Embryonic facial prominence (tissue), 1 donor: Measurements from ENCODE around the gene RBL2.

ENCODE experiments used
- DNase-seq: peaks from one replicate; pipeline ENCODE4 v3.0.0-alpha.2; 2016; ENCODE audit errors: extremely low spot score

RBL2 gene

DNA sequence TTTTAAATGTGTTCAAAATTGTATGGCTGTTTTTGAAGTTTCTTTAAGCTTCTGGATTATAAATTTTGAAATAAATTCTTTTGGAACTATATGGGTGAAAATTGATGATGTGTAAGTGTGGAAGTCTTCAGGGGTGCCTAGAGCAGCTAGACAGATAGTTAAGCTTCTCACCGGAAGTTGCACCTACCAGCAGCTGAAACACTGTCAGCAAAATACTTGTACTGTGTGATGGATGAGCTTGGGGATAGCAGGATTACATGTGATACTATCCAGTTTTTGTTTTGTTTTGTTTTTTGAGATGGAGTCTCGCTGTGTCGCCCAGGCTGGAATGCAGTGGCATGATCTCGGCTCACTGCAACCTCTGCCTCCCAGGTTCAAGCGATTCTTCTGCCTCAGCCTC is 19.7 kb downstream of the RBL2 start:
- DNase-seq = no peak

GRCh38 chr16:53456625-53457024 is 22.4 kb downstream of the RBL2 start:
- no peak for DNase-seq

- no peak for DNase-seq
Measured at GRCh38 chr16:53457670-53458069, 23.4 kb downstream of the RBL2 start.

DNA sequence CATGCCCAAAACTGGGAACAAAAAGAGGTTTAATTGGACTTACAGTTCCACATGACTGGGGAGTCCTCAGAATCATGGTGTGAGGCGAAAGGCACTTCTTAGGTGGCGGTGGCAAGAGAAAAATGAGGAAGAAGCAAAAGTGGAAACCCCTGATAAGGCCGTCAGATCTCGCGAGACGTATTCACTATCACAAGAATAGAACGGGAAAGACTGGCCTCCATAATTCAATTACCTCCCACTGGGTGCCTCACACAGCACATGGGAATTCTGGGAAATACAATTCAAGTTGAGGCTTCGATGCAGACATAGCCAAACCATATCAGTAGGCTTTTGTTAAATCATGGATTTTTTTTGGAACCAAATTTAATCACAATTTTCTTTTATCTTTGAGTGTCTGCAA is 24.4 kb downstream of the RBL2 start:
- no peak for DNase-seq

DNA sequence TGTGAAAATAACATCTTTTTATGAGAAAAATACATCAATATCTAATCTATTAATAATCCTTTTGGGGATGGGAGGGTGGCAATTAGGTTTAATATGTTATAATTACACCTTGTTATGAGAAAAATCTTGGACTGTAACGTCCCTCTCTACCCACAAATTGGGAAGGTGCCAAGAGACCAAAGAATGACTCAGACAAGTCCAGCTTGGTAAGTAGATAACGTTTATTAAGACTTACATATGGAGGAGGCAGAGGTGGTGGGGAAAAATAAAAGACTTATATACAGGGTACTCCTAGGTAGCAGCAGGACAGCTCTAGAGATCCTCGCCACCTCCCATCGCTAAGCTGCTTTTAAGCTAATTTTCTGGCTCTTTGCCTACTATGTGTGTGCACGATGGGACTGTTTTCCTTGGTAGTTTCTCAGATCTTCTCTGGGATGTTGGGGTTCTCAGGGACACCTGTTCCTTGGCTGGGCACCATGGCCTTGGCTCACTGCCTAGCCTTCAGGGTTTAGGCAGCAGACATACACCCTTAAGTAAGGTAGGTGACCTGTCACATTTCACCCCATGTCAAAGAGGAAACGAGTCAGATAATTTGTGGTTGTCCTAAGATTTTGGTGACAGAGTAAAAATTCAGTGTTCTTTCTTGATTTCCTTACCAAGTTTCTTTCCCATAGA is 31.5 kb downstream of the RBL2 start:
- DNase-seq = no peak

- DNase-seq = no peak
Measured at GRCh38 chr16:53476867-53477266, 42.6 kb downstream of the RBL2 start.

- DNase-seq = no peak
Measured at GRCh38 chr16:53478965-53479364, 44.7 kb downstream of the RBL2 start.

DNA sequence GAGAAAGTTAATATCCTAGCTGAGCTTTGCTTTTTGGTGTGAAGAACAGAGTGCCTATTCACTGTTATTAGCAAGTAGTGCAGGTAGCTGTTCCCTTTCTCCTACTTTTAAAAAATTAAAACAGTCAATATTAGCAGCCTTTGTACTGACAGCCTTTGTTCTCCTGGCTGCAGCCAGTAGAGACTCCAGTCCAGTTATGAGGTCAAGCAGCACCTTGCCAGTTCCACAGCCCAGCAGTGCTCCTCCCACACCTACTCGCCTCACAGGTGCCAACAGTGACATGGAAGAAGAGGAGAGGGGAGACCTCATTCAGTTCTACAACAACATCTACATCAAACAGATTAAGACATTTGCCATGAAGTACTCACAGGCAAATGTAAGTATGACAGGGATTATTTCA is 46.1 kb downstream of the RBL2 start:
- no peak for DNase-seq

DNA sequence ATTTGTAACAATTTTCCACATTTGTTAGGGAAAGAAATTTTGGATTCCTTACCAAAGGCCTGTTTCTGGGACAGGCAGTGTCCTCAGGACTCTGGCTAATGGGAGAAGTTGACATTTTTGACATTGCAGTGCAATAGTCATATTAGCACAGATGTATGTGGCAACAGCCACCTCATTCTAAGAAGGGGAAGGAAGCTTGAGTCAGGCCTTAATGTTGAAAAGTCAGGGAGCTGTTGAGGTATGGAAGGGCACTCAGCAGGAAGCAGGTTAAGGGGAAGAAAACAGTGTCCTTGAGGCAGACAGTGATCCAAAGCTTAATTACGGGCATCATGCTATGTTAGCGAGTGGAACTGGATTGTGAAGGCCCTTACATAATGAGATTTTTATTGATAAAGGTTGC is 47.9 kb downstream of the RBL2 start:
- DNase-seq = no peak

- no peak for DNase-seq
Measured at GRCh38 chr16:53484542-53484941, 50.3 kb downstream of the RBL2 start.

DNA sequence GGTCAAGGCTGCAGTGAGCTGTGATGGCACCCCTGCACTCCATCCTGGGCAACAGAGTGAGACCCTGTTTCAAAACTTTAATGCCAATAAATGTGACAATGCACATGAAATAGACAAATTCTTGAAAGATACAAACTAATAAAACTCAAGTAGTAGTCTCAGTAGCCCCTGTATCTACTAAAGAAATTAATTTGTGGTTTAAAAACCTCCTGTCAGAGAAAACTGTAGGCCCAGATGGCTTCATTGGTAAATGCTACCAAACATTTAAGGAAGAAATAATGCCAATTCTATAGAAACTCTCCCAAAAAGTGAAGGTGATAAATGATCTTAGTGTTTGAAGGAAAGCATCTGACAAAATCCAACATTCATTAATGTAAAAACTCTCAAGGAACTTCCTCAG is 52.0 kb downstream of the RBL2 start:
- no peak for DNase-seq

- no peak for DNase-seq
Measured at GRCh38 chr16:53489755-53490154, 55.5 kb downstream of the RBL2 start.

- DNase-seq = no peak
Measured at GRCh38 chr16:53492503-53492902, 58.2 kb downstream of the RBL2 start.

- no peak for DNase-seq
Measured at GRCh38 chr16:53494636-53495035, 60.4 kb downstream of the RBL2 start.

DNA sequence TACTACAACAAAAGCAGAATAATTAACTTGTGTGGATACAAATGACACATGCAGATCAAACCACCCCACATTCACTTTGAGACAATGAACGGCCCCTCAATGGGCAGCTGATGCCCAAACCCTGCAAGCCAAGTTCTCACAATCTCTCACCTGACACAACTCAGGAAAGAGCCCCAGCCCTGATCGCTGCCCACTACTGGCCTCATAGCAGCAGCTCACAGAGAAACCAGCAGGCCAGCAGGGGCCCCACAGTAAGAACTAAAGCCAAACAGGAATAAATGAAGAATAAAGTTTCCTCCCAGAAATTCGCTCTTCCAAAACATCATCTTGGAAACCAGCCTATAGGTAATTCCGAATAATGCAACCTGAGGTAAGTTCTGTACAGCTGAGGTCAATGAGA is 61.1 kb downstream of the RBL2 start:
- DNase-seq = no peak

DNA sequence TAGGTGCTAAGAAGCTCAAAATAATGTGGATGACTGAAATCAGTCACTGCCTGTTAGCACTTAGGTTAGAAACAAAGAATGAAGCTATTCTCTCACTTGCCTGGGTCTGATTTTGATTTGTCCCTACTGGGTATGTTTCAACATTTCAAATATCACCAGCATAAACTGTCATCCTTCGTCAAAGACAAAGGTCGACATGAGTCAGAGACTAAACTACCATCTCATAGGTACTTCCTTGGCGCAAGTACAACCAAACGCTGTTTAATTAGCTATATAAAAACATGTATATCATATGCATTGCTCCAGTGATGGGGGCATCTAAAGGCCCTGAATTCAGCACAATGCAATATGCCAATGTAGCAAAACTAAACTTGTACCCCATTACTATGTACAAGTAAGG is 64.7 kb downstream of the RBL2 start:
- DNase-seq = no peak

DNA sequence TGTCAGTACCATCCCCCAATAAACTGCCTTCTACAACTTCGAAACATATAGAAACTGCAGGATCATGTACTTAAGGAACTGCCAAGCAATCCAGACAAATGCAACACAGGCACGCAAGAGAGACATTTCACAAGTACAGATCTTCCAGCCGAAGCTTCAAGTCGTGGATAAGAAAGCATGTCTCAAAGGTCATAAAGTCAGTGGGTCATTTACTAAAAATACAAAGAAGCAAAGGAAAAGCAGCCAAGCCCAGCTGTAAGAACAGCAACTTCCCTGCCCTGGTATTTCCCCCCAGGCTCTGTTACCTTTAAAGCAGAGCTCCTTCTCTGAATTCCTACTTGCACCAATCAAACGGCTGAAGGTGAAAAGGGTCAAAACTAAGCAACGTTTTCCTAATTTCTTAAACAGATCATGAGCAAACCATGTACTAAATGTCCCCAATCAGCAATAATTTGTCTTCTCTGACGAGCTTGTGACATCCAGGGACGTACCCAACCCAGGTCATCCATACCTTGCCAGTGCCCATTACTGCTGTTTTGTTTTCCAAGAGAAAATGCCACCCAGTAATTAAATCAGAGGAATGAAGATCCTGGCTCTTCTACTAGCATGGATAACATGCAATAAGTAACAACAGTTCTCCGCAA is 67.1 kb downstream of the RBL2 start:
- no peak for DNase-seq

GRCh38 chr16:53502331-53503269 is 68.3 kb downstream of the RBL2 start, which contains the start of gene AKTIP:
AKTIP (minus strand) TSS chr16:53503209; CDS start chr16:53500259, 2,950 bp downstream.
- no peak for DNase-seq

GRCh38 chr16:53503270-53503923 is 69.1 kb downstream of the RBL2 start:
- peak; percentile 99 for DNase-seq

DNA sequence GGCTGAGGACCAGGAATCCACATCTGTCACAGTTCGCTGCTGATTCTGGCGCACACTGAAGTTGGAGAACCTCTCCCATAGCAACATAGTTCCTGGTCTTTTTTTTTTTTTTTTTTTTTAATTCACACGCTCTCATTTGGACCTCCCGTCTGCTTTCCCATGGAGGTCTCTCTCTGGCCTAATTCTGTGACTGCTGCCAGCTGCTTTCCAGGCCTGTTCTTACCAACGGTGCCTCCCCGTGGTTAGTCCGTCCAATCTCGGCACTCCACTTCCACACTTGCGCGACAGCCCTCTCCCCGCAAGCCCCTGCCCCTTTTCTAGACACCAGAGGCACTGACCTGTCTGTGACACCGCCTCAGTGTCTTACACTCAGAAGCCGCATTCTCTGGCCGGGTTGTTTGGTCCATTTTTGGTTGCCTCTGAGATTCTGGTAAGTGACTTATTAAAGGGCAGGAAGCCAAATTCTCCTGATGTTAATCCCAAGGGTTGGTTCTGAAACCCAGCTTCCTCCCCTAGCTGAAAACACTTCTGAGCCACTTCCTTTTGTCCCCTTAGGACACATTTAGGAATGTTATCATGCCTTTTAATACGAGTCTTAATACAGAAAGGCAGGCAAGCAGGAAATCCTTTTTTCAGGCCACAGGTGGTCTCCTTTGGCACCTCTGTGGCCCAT is 69.9 kb downstream of the RBL2 start:
- DNase-seq = peak; percentile 39

- no peak for DNase-seq
Measured at GRCh38 chr16:53504665-53505064, 70.4 kb downstream of the RBL2 start.
